Measurements from ENCODE around the gene NKX2-3. TPM values are rescaled to one million over a fixed set of nuclear protein-coding genes. Genes with fewer than 3 reads are reported as not detected.

The NKX2-3 gene
- total and polyA plus RNA-seq, 8 donors: 0.28 to 6.2 (median 1.3) TPM

DNA sequence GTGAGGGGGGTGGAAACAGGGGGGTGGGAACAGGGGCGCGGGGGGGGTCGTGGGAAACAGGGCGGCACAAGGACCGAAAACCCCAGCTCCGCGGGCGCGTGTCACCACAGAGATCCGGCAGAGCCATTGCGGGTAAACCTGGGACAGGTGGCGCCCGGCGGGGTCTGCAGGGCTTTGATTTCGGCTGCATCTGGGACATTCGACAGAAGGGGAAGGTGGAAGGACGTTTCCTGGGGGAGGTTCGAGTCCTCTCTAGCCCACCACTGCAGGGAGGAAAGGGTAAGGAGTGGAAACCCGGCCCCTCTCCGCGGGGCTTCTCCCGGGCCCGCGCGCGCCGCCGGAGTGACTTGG is 7.5 kb downstream of the NKX2-3 start:
- DNase-seq: no peak
- peak overlapping the region; percentile 12 to 48 (median 22) for H3K4me3 ChIP-seq

DNA sequence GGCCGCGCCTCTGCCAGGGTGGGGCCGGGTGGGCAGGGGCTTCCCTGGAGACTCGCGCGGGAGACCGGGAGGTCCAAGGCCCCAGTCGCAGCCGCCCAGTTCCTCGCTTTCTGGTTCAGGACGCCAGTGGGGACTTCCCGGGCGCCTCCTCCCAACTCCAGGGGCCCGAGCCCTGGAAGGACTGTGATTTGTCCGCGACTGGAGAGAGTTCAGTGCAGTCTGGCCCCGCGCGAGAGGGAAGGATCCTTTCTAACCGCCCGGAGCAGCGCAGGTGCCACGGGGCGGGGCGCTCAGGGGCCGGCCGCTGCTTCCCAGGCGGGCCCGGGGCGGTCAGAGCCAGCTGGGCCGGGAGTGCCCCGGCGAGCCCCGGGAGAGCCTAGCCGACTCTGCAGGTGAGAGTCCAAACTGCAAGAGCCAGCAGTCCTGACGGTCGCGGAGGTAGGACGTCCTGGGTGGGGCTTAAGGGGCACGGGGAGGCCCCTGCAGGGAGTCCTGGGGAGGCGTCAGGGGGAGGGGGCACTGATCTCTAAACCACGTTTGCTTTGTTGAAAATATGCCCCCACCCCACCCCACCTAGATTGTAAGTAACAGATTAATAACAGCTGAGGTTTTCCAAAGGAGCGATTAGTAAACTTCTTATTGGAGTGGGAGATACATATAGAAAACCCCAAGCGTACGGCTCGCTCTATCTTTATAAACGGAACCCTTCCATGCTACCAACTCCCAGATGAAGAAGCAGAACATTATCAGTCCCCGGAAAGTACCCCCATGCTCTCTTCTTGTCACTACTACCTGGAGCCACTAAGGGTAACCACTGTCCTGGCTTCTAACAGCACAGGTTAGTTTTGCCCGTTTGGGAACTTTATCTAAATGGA is 8.2 kb downstream of the NKX2-3 start:
- peak overlapping the region; percentile 12 to 48 (median 22) for H3K4me3 ChIP-seq

More for the DNA sequence above, 7.5 kb downstream of the NKX2-3 start:
- no peaks in the 10 kb centered on the region for H3K36me3 ChIP-seq
- no peak for FAIRE-seq
- ATAC-seq: no peak
- intact Hi-C loops (cut with DNase I): no loop called here
- H3K27me3 ChIP-seq: peaks cover 0 to 36% (median 12%) of the 10 kb centered on the region in 4 donors
- no peaks in the 10 kb centered on the region for H3K9me3 ChIP-seq
- H3K27ac ChIP-seq: no peak overlapping the region
- TF ChIP-seq, protein P1, sequence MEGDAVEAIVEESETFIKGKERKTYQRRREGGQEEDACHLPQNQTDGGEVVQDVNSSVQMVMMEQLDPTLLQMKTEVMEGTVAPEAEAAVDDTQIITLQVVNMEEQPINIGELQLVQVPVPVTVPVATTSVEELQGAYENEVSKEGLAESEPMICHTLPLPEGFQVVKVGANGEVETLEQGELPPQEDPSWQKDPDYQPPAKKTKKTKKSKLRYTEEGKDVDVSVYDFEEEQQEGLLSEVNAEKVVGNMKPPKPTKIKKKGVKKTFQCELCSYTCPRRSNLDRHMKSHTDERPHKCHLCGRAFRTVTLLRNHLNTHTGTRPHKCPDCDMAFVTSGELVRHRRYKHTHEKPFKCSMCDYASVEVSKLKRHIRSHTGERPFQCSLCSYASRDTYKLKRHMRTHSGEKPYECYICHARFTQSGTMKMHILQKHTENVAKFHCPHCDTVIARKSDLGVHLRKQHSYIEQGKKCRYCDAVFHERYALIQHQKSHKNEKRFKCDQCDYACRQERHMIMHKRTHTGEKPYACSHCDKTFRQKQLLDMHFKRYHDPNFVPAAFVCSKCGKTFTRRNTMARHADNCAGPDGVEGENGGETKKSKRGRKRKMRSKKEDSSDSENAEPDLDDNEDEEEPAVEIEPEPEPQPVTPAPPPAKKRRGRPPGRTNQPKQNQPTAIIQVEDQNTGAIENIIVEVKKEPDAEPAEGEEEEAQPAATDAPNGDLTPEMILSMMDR (IDR thresholded peaks at IDR 0.05): no peak
- 5 to 9% methylated on average over 20 to 28 of the region's 28 CpGs for WGBS, 2 donors
- peaks cover 0 to 5% (median 0%) of the 10 kb centered on the region in 3 donors for H3K4me1 ChIP-seq

DNA sequence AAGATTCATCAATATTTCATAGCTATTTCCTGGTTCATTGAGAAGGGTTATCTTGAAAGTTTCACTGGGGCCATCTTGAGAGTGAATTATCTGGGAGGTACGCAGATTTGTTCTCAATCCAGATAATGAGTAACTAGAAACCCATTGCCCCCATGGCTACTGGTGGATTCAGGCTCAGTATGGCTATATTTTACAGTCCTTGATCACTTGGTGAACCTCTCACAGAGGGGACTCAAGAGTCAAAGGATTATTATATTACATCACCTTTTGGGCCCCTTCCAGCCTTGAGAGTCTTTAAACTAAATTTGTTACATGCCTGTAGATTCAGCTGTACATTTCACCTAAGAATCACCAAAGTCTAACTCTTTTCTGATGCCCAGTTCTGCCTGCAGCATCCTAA is 11.6 kb downstream of the NKX2-3 start:
- Histone ChIP-seq H3K27ac (no peak overlapping the region), H3K4me1 (peaks cover 0 to 5% (median 0%) of the 10 kb centered on the region in 3 donors), H3K27me3 (peaks cover 0 to 12% (median 4%) of the 10 kb centered on the region in 4 donors), H3K36me3 (no peaks in the 10 kb centered on the region), H3K4me3 (no peak overlapping the region), H3K9me3 (no peaks in the 10 kb centered on the region)
- no peak for FAIRE-seq
- WGBS, 2 donors: 67 to 70% methylated on average over 1 of the region's 1 CpG
- TF ChIP-seq, protein P1 (IDR thresholded peaks at IDR 0.05): no peak
- intact Hi-C loops (cut with DNase I): no loop called here
- no peak for ATAC-seq
- no peak for DNase-seq

More for the DNA sequence above, 8.2 kb downstream of the NKX2-3 start:
- DNase-seq: peak; percentile 48 to 85 (median 62)
- H3K27me3 ChIP-seq: peaks cover 0 to 31% (median 7%) of the 10 kb centered on the region in 4 donors
- H3K4me1 ChIP-seq: peaks cover 0 to 5% (median 0%) of the 10 kb centered on the region in 3 donors
- 2 to 3% methylated on average over 47 to 49 of the region's 49 CpGs for WGBS, 2 donors
- no peaks in the 10 kb centered on the region for H3K36me3 ChIP-seq
- TF ChIP-seq, protein P1 (IDR thresholded peaks at IDR 0.05): no peak
- intact Hi-C loops (cut with DNase I): no loop called here
- no peak overlapping the region for H3K27ac ChIP-seq
- no peak for FAIRE-seq
- ATAC-seq: peak; percentile 91 to 96 (median 94)
- no peaks in the 10 kb centered on the region for H3K9me3 ChIP-seq

DNA sequence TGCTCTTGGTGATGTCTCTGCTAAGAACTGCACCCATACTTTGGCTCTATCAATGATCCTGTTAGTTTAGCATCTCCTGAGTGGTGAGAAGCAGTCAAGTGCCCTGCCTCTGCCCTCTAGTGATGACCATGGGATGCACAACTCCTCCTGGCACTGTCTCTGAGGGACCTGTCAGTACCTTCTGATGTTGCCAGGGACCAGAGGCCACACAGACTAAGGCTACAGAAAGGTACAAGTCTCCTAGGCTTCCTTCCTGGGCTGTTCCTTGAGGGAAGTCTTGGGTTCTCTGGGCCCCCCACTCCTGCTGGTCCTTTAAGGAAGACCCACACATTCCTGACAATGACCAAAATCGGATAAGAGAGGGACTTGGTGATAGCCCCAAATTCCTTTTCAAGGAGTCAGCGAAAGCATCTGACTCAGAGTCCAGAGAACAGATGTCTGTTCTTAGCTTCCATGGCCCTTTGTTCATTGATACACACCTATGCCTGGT is 15.3 kb downstream of the NKX2-3 start:
- Histone ChIP-seq H3K4me1 (no peaks in the 10 kb centered on the region), H3K36me3 (no peaks in the 10 kb centered on the region), H3K27ac (no peak overlapping the region), H3K9me3 (no peaks in the 10 kb centered on the region), H3K4me3 (no peak overlapping the region), H3K27me3 (peaks cover 0 to 2% (median under 1%) of the 10 kb centered on the region in 4 donors)
- no peak for FAIRE-seq
- peak in 2 of 4 donors; percentile 39 to 40 for ATAC-seq
- DNase-seq: no peak
- TF ChIP-seq, protein P1 (IDR thresholded peaks at IDR 0.05): no peak
- 41 to 55% methylated on average over 2 of the region's 2 CpGs for WGBS, 2 donors
- intact Hi-C loops (cut with DNase I): no loop called here

DNA sequence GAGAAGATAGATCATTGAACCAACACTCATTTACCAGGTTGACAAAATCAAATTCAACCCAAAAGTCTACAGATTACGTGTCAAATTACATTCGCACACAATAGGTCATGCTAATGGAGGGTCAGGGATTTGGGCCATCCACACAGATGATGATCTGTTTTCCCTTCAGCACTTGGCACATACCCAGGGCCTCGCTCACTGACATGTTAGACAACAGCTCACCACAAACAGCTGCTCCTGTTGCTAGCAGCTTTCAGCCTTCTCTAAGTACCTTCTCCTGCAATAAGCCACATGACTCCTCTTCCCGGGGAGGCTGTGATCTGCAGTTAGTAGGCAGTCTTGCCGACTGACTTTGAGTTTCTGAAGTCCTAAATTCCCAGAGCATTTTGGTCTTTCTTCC is 18.4 kb downstream of the NKX2-3 start:
- Histone ChIP-seq H3K27me3 (peaks cover 0 to 9% (median 0%) of the 10 kb centered on the region in 4 donors), H3K27ac (no peak overlapping the region), H3K4me1 (no peaks in the 10 kb centered on the region), H3K36me3 (no peaks in the 10 kb centered on the region), H3K9me3 (no peaks in the 10 kb centered on the region), H3K4me3 (no peak overlapping the region)
- FAIRE-seq (no peak), DNase-seq (no peak), ATAC-seq (no peak)
- TF ChIP-seq, protein P1 (IDR thresholded peaks at IDR 0.05): no peak
- intact Hi-C loops (cut with DNase I): no loop called here
- WGBS, 2 donors: 24 to 26% methylated on average over 5 of the region's 5 CpGs
